GM20431 (cell line): ENCODE results near the gene SPIRE2.
"Not testable (repeated sequence)": the region's sequence is repeated elsewhere in the genome, so short reads cannot be mapped to it uniquely, and the experiment has no call there.

Experiments
- in situ Hi-C: fragments of 300-500 bp; cut with MseI, MboI; formaldehyde crosslinking; loops from one replicate; pipeline ENCODE4 v1.15.0; 2020; ENCODE audit warnings: low sequenced_read_pairs; ENCODE audit not compliant: unreplicated experiment

SPIRE2 gene

DNA sequence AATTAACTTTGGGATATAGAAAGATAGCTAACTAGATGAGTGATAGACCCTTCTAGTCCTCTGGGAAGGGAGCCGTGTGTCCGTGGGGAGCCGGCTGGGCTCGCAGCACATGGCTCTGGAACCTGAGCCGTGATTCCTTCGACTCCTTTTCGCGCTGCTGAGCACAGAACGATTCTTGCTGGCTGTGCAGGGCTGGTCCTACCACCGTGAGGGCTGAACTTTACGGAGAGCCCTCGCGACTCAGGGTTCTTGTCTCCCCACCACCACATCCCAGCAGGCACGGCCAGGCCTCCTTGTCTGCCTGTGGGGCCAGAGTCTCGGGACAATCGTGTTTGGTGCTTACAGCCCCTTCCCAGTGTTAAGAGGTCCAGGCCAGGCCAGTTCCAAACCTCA lies 31.3 kb downstream of the SPIRE2 start:
- in situ Hi-C loops, result no loop called here

DNA sequence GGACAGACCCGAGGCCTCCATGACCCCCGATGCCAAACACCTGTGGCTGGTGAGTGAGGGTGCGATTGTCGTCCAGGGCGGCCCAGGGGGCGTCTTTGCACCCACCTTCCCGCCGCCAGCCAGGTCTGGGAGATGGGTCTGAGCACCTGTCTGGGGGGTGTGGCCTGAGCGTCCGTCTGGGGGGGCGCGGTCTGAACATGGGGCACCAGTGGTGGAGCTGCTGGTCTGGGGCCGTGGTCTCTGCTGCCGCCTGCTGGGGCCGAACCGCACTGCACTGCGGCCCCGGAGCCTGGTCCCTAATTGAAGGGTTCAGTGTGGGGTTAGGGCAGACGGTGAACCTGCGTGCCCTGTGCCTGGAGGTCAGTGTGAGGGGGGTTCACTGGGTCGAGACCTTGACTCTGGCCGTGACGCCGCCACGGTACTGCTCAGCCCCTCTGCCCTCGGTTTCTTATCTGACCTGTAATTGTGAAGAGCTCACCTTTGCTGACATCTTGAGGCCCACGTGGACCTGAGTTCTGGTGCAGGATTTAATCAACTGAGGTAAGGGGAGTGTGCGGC lies 32.6 kb downstream of the SPIRE2 start:
- in situ Hi-C loops, result no loop called here

DNA sequence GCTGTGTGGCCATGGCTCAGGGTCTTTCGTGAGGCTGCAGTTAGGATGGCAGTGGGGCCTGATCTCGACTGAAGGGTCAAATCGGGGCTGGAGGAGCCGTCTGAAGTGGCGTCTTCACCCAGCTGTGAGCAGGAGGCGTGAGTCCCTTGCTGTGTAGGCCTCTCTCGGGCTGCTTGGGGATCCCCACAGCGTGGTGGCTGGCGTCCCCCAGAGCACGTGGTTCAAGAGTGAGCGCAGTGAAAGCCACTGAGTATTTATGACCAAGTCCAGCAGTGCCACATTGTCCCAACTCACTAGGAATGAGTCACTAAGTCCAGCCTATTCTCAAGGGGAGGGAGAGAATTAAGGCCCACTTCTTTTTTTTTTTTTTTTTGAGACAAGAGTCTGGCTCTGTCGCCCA lies 33.4 kb downstream of the SPIRE2 start:
- in situ Hi-C loops, result no loop called here

DNA sequence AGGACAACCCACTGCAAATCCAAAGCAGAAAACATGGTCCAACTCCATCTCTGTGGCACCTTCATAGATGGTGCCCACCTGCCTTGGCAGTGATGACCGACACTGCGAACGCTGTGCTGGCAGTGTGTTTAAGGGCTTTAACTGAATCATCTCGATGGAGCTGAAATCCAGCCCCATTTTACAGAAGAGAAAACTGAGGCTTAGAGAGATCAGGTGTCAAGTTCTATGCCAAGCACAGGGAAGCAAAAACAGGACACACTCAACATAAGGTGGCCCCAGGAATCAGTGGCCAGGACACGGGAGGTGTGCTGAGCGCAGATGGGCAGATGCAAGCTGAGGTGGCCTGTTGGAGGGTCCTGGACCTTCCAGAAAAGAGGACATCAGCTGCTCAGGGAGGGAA lies 34.5 kb downstream of the SPIRE2 start:
- in situ Hi-C loops, result no loop called here

DNA sequence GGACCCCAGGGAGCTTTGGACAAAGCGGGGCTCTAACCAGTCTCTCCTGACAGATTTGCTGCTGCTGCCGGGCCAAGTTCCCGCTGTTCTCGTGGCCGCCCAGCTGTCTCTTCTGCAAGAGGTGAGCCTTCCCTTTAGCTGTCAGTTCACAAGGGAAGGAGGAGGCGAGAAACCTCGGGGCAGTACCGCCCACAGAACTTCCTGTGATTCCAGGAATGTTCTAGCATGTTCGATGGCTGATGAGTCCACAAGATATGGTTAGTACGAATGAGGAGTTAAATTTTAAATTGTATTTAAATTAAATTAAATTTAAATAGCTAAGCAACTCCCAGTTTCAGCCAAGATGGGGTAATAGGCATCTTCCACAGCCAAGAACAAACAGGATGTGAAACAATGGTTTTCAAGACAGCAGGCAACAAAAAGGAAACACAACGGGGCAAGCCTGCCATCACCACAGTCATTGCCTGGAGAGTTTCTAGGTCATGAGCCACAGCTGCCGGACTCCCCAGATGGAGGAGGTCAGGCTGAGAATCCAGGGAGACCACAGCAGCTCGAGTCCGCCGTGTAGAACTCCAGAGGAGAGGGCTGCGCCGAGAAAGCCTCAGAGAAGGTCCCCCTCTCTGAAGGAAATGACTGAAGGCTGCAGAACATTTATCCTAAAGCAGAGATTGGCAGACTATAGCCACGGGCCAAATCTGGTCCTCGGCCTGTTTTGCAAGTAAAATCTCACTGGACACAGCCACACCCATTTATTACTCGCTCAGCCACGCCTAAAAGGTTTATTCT lies 35.7 kb downstream of the SPIRE2 start:
- in situ Hi-C loops, result no loop called here

- in situ Hi-C loops, result no loop called here
These were observed 36.2 kb downstream of the SPIRE2 start for GRCh38 chr16:89864527-89864820.

DNA sequence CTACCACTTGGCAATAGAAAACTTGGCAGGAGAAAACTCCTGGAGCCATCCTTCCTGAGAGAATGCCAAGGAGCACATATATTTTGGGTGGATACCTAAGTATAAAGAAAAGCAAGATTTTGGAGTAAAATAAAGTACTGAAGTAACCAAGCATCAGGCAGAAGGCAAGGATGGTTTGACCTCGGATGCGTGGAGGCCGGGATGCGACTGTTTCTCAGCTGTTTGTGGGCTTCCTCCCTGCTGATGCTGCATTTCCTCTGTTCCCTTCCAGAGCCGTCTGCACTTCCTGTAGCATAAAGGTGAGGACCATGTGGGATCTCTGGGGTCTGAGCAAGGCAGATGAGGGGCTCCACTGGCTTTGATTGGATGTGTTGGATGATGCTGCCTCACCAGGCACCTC lies 39.6 kb downstream of the SPIRE2 start:
- in situ Hi-C loops, result no loop called here

DNA sequence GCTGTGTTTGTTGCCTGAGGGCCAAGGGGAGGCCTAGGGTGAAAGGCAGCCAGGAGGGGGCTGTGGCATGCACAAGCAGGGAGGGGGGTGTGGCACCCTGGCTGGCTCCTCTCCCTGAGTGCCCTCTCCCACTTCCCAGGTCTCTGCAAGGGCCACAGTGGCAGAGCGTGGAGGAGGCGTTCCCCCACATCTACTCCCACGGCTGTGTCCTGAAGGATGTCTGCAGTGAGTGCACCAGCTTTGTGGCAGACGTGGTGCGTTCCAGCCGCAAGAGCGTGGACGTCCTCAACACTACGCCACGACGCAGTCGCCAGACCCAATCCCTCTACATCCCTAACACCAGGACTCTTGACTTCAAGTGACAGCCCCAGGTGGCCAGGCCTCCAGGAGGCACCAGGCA lies 41.6 kb downstream of the SPIRE2 start:
- in situ Hi-C loops, result no loop called here

DNA sequence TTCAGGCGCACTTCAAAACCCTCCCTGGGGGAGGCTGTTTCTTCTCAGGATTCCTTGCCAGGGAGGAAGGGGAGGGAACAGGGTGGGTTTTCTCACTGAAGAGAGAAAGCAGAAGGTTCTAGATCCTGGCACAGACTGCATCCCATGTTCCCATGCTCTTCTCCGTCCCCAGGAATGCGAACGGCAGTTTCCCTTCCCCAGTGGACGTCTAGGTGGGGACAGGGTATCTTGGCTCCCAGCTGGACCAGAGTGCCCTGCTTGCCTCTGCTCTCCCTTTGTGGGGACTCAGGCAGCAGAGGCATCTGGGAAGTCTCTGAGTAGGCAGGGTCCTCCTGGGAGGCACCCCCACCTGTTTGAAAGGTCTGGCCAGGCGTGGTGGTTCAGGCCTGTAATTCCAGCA lies 42.2 kb downstream of the SPIRE2 start:
- in situ Hi-C loops, result no loop called here

DNA sequence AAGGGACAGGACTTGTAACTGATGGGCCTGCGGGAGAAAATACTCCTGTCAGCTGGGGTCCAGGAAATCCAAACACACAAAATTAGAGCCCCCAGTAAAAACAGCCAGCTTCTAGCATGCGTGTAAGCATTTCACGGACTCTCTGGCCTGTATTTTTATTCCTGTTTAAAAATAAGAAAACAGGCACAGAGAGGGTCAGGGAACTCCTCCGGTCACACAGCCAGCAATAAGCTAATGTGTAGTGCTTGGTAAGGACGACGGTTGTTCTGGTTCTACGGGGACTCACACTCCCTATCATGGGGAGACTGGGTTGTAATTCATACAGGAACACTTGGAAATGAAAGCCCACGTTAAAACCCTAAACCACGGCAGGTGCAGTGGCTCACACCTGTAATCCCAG lies 43.6 kb downstream of the SPIRE2 start:
- in situ Hi-C loops, result no loop called here

DNA sequence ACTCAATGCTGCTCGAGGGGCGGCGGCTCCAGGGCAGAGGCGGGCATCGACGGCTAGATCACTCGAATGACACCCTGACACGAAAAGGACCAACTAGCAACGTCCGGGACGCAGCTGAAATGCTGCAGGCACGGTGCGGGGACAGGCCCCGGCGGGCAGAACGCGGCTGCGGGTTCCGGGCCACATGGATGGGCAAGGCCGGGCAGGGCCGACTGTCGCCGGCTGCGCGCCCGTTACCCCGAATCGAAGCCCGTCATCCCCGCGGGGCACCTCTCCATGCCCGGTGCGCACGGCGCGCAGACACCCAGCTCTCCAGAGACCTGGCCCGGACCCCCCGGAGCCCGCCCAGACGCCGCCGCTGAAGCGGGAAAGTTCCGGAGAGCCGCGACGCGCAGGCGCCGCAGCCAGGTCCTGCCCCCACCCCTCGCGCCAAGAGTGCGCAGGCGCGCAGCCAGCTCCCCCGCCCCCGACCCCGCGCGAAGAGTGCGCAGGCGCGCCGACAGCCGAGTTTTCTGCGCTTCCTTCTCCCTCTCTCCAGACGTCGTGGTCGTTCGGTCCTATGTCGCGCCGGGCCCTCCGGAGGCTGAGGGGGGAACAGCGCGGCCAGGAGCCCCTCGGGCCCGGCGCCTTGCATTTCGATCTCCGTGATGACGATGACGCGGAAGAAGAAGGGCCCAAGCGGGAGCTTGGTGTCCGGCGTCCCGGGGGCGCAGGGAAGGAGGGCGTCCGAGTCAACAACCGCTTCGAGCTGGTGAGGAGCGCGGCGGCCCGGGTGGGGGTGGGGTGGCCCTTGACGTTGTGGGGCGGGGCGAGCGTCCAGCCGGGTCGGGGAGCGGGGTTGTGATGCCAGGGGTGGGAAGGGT lies 45.1 kb downstream of the SPIRE2 start, which contains the start of gene TCF25:
Gene TCF25 (plus strand): TSS at position 484 of the 863 bp plus-strand sequence. CDS start 76 bp downstream, at position 560.
- in situ Hi-C loops, result no loop called here

DNA sequence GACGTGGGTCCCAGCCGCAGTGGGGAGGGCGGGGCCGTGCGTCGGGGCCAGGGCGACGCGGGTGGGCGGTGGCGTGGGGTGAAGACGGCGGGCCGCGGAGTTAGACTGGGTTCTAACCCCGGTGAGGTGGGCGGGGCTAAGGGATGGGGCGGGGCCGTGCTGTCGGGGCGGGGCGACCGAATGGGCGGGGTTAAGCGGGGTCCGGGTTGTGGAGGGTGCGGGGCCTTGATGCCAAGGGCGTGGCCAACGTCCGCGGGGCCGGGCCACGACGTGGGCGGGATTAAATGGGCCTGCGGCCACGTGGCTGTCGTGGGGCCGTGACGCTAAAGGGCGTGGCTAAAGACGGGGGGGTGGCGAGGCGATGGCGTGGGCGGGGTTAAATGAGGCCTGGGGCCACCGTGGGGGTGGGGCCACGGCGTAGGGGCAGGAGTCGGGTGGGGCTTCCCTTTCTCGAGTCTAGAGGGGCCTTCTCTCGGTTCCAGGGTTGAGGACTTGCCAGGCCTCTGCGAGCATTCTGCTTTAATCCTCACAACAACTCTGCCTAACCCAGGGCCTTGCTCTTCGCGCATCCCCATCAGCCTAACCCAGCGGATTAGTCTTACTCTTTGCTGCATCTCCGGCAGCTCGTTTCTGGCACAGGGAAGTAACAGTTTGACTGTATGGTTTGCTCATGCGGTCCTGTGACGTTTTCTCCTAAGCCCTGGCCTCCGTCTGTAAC lies 45.9 kb downstream of the SPIRE2 start:
- in situ Hi-C loops, result no loop called here

- in situ Hi-C loops, result not testable (repeated sequence)
These were observed 50.8 kb downstream of the SPIRE2 start for GRCh38 chr16:89879123-89879522.

- in situ Hi-C loops, result no loop called here
These were observed 52.4 kb downstream of the SPIRE2 start for GRCh38 chr16:89880477-89881367.

DNA sequence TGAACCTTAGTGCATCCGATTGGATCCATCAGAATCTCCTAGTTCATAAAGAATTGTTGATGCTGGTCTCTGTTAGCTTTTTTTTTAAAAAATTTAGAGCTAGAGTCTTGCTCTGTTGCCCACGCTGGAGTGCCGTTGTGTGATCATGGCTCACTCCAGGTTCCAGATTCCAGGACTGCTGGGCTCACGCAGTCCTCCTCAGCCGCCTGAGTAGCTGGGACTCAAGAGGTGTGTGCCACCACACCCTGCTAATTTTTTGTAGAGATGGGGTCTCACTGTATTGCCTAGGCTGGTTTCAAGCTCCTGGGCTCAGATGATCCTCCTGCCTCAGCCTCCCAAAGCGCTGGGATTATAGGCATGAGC lies 53.1 kb downstream of the SPIRE2 start:
- in situ Hi-C loops, result no loop called here

DNA sequence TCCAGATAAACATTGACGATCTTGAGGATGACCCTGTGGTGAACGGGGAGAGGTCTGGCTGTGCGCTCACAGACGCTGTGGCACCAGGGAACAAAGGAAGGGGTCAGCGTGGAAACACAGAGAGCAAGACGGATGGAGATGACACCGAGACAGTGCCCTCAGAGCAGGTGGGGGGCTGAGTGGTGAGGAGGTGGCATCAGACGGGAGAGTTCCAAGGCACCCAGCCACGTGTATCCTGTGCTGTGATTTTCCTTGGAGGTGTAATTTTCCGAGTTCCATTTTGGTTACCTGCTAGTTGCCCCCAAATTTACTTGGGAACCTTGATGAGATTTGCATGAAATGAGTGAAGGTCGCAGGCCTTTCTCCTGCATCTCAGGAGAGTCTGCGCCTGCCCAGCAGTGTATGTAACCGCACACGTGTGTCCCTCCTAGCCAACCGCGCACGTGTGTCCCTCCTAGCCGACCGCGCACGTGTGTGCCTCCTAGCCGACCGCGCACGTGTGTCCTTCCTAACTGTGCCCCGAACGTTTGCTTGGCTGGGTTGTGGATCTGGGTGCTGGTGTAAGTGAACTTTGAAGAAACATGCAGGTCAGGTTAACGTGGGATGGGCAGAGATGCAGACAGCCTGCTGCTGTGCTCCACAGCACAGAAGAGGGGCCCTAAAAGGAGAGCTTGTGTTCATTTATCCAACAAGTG lies 55.2 kb downstream of the SPIRE2 start:
- in situ Hi-C loops, result no loop called here

DNA sequence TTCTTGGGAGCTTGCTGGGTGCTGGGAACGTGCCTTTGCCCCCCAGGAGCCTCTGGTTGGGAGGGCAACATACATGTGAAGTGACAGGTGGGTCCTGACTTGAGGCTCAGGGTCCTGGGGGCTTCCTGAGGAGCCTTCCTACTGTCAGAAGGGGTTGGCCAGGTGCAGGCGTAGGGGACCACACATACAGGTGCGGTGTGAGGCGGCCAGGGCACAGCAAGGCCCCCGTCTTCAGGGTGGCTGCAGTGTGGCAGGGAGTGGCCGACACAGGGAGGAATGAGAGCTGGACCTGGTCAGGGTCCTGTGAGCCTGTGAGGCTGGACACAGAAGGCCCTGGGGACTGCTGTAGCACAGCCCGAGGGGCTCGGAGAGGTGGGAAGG lies 55.8 kb downstream of the SPIRE2 start:
- in situ Hi-C loops, result no loop called here

GRCh38 chr16:89887243-89887642 lies 59.0 kb downstream of the SPIRE2 start:
- in situ Hi-C loops, result no loop called here

DNA sequence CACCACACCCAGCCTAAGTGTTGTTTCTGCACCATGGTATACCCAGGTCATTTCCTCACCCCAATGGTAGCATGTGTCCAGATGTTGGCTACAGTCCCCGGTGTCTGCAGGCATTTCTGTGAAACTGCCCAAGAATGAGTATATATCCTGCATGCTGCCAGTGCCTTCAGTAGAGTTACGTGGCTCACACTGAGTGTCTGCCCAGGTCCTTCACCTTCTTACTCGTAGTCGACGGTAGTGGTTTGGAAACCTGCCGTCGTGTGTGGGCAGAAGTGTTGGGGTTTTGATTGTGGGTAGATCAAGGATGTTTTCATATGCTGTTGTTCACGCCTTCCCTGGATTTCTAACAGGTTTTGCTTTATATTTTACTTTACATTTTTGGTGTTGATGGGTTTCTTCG lies 61.9 kb downstream of the SPIRE2 start:
- in situ Hi-C loops, result no loop called here
